HepG2 (cell line): Measurements from ENCODE around the gene S100A16. TPM values are rescaled to one million over a fixed set of nuclear protein-coding genes. Genes with fewer than 3 reads are reported as not detected.
A peak's percentile ranks its signal among the peaks of the same experiment; 100 is the strongest.

ENCODE experiments used
- ETV5 ChIP-seq: IDR thresholded peaks from 2 replicates; pipeline ENCODE4 v1.6.1; 2018; ENCODE audit warnings: missing biosample characterization, missing genetic modification reagents, inconsistent platforms, borderline replicate concordance
- HDAC1 ChIP-seq: sonication (generic); formaldehyde crosslinking; IDR thresholded peaks from 2 replicates; pipeline ENCODE4 v1.5.1; 2020; ENCODE audit warnings: mild to moderate bottlenecking, missing genetic modification reagents
- PBX3 ChIP-seq: sonication (generic); formaldehyde crosslinking; IDR thresholded peaks from 2 replicates; pipeline ENCODE4 v1.8.1; 2023; ENCODE audit warnings: missing genetic modification reagents, inconsistent platforms, borderline replicate concordance
- RBAK ChIP-seq: sonication (generic); formaldehyde crosslinking; IDR thresholded peaks from 2 replicates; pipeline ENCODE4 v1.5.1; 2020; ENCODE audit warnings: mild to moderate bottlenecking, missing genetic modification reagents
- SSRP1 ChIP-seq: IDR thresholded peaks from 2 replicates; pipeline ENCODE4 v1.6.1; 2016; ENCODE audit warnings: control low read depth
- UBTF ChIP-seq: sonication (generic); formaldehyde crosslinking; IDR thresholded peaks from 2 replicates; pipeline ENCODE4 v1.4.0; 2020; ENCODE audit warnings: mild to moderate bottlenecking, missing genetic modification reagents
- ZFP41 ChIP-seq: sonication (generic); formaldehyde crosslinking; IDR thresholded peaks from 2 replicates; pipeline ENCODE4 v1.4.0; 2020; ENCODE audit warnings: mild to moderate bottlenecking, missing genetic modification reagents, borderline replicate concordance
- ZNF10 ChIP-seq: sonication (generic); formaldehyde crosslinking; IDR thresholded peaks from 2 replicates; pipeline ENCODE4 v1.4.0; 2020; ENCODE audit warnings: mild to moderate bottlenecking, low read depth, missing genetic modification reagents, borderline replicate concordance
- ZNF552 ChIP-seq: sonication (generic); formaldehyde crosslinking; IDR thresholded peaks from 2 replicates; pipeline ENCODE4 v1.9.0; 2022; ENCODE audit warnings: missing genetic modification reagents, mild to moderate bottlenecking, borderline replicate concordance
- ZNF709 ChIP-seq: sonication (generic); formaldehyde crosslinking; IDR thresholded peaks from 2 replicates; pipeline ENCODE4 v1.5.0; 2020; ENCODE audit warnings: mild to moderate bottlenecking, missing genetic modification reagents
- polyA plus RNA-seq, 8 experiments: library from polyadenylated mRNA; depleted of rRNA in 3 of 8; stranded (reverse) in 7 of 8; unstranded in 1 of 8; fragments of >200 nt; fragmentation: Illumina TruSeq in 4 of 8; extraction: Trizol in 4 of 8; gene quantifications; 2 replicates each; pipeline versions ENCODE4 v1.2.1 to v1.2.3, GENCODE V29; 2011 to 2016; ENCODE audit warnings: low read depth in 4 of 8, missing spikeins in 1 of 8, mixed read lengths in 1 of 8; ENCODE audit not compliant: insufficient read depth in 1 of 8
- total RNA-seq, 5 experiments: library from RNA; depleted of rRNA; stranded (reverse); fragments of >200 nt; fragmentation: Illumina TruSeq; extraction: Trizol; gene quantifications; 2 replicates each; pipeline ENCODE4 v1.2.3, GENCODE V29; 2016; ENCODE audit warnings: low read depth in 1 of 5
- TF ChIP-seq, protein P1 (sequence below): sonication (generic); formaldehyde crosslinking; IDR thresholded peaks from 2 replicates; pipeline ENCODE4 v1.5.1; 2020; ENCODE audit warnings: mild to moderate bottlenecking, missing genetic modification reagents, borderline replicate concordance
- TF ChIP-seq, protein P2 (sequence below): sonication (generic); formaldehyde crosslinking; IDR thresholded peaks from 2 replicates; pipeline ENCODE4 v1.9.0; 2022; ENCODE audit warnings: low read depth, missing genetic modification reagents
- TF ChIP-seq, protein P3 (sequence below): IDR thresholded peaks from 2 replicates; pipeline ENCODE4 v1.6.1; 2018; ENCODE audit warnings: missing genetic modification reagents, mild to moderate bottlenecking, missing compliant biosample characterization
- TF ChIP-seq, protein P4 (sequence below): sonication (generic); formaldehyde crosslinking; IDR thresholded peaks from 2 replicates; pipeline ENCODE4 v1.5.0; 2020; ENCODE audit warnings: missing genetic modification reagents, mild to moderate bottlenecking, borderline replicate concordance

Gene S100A16
- total and polyA plus RNA-seq, 2 of the 13 experiments (the other 11 are each of a cell fraction or from before 2014, with no cell fraction given) = 46.0 to 195 TPM

DNA sequence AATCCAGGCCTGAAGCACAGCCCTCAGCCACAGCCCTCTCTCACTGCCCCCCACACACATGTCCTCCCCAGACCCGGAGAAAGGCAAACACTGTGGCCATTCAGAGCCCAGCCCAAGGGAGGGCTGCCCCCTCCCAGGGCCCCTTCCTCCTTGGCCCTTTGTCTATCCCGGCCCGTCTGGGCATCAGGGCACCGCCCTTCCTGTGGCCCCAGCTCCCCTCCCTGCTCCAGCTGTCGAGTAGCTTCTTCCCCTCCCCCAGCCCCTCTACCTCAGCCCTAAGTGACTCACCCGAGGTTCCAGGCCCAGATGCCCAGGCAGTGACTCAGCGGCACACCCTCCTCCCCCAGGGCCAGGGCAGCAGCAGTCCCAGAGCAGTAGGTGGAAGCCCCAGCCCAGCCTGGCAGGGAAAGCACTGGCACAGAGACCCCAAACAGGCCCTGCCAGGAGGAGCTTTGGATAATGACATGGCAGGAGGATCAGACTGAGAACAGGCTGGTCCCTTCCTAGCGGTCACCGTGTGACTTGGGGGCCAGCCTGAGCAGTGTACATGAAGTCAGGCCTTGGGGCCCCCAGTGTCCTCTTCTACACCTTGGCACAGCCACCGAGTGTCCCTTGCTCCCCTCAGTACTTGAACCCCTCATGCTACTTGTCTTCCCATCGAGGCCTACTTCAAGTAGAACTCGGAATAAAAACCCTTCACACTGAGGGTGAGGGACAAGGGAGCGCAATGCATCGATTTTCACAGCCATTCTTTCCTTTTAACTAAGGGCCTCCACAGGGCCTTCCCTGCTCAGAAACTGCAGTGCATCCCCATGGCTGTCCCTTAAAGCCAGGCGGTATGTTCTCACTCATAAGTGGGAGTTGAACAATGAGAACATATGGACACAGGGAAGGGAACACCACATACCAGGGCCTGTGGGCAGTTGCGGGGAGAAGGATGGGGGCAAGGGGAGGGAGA lies 46.2 kb downstream of the S100A16 start (continued):
- TF ChIP-seq, protein P1, sequence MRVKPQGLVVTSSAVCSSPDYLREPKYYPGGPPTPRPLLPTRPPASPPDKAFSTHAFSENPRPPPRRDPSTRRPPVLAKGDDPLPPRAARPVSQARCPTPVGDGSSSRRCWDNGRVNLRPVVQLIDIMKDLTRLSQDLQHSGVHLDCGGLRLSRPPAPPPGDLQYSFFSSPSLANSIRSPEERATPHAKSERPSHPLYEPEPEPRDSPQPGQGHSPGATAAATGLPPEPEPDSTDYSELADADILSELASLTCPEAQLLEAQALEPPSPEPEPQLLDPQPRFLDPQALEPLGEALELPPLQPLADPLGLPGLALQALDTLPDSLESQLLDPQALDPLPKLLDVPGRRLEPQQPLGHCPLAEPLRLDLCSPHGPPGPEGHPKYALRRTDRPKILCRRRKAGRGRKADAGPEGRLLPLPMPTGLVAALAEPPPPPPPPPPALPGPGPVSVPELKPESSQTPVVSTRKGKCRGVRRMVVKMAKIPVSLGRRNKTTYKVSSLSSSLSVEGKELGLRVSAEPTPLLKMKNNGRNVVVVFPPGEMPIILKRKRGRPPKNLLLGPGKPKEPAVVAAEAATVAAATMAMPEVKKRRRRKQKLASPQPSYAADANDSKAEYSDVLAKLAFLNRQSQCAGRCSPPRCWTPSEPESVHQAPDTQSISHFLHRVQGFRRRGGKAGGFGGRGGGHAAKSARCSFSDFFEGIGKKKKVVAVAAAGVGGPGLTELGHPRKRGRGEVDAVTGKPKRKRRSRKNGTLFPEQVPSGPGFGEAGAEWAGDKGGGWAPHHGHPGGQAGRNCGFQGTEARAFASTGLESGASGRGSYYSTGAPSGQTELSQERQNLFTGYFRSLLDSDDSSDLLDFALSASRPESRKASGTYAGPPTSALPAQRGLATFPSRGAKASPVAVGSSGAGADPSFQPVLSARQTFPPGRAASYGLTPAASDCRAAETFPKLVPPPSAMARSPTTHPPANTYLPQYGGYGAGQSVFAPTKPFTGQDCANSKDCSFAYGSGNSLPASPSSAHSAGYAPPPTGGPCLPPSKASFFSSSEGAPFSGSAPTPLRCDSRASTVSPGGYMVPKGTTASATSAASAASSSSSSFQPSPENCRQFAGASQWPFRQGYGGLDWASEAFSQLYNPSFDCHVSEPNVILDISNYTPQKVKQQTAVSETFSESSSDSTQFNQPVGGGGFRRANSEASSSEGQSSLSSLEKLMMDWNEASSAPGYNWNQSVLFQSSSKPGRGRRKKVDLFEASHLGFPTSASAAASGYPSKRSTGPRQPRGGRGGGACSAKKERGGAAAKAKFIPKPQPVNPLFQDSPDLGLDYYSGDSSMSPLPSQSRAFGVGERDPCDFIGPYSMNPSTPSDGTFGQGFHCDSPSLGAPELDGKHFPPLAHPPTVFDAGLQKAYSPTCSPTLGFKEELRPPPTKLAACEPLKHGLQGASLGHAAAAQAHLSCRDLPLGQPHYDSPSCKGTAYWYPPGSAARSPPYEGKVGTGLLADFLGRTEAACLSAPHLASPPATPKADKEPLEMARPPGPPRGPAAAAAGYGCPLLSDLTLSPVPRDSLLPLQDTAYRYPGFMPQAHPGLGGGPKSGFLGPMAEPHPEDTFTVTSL = no peak
- TF ChIP-seq ZNF552 (CRISPR knock-in tag) (no peak), RBAK (CRISPR knock-in tag) (no peak), SSRP1 (CRISPR knock-in tag) (no peak), ZFP41 (CRISPR knock-in tag) (no peak), ETV5 (CRISPR knock-in tag) (peak; percentile 77; the same call in 1 of the 2 replicates), ZNF709 (CRISPR knock-in tag) (no peak), ZNF10 (CRISPR knock-in tag) (no peak), HDAC1 (CRISPR knock-in tag) (peak; percentile 80), PBX3 (CRISPR knock-in tag) (no peak), UBTF (CRISPR knock-in tag) (no peak)
- TF ChIP-seq, protein P2, sequence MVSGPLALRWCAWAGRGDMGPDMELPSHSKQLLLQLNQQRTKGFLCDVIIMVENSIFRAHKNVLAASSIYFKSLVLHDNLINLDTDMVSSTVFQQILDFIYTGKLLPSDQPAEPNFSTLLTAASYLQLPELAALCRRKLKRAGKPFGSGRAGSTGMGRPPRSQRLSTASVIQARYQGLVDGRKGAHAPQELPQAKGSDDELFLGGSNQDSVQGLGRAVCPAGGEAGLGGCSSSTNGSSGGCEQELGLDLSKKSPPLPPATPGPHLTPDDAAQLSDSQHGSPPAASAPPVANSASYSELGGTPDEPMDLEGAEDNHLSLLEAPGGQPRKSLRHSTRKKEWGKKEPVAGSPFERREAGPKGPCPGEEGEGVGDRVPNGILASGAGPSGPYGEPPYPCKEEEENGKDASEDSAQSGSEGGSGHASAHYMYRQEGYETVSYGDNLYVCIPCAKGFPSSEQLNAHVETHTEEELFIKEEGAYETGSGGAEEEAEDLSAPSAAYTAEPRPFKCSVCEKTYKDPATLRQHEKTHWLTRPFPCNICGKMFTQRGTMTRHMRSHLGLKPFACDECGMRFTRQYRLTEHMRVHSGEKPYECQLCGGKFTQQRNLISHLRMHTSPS (CRISPR knock-in tag) = peak; percentile 94
- TF ChIP-seq, protein P3, sequence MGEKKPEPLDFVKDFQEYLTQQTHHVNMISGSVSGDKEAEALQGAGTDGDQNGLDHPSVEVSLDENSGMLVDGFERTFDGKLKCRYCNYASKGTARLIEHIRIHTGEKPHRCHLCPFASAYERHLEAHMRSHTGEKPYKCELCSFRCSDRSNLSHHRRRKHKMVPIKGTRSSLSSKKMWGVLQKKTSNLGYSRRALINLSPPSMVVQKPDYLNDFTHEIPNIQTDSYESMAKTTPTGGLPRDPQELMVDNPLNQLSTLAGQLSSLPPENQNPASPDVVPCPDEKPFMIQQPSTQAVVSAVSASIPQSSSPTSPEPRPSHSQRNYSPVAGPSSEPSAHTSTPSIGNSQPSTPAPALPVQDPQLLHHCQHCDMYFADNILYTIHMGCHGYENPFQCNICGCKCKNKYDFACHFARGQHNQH (CRISPR knock-in tag) = no peak
- TF ChIP-seq, protein P4, sequence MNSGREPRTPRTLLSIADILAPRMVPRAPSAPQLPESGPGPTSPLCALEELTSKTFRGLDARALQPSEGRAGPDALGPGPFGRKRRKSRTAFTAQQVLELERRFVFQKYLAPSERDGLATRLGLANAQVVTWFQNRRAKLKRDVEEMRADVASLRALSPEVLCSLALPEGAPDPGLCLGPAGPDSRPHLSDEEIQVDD = no peak
